SH-SY5Y (cell line): Measurements from ENCODE around the gene MYL11.

ENCODE experiments used
- GATA2 ChIP-seq: IDR thresholded peaks from 2 replicates; pipeline ENCODE4 v1.6.1; 2011; ENCODE audit warnings: mild to moderate bottlenecking, low read depth, low read length
- GATA3 ChIP-seq: IDR thresholded peaks from 2 replicates; pipeline ENCODE4 v1.6.1; 2011; ENCODE audit warnings: low read depth, mild to moderate bottlenecking, low read length, moderate library complexity

The MYL11 gene

GRCh38 chr16:30353438-30354129, 21.0 kb upstream of the MYL11 start:
- TF ChIP-seq GATA3 = no peak
- no peak for TF ChIP-seq GATA2

GRCh38 chr16:30354423-30355143, 20.0 kb upstream of the MYL11 start:
- no peak for TF ChIP-seq GATA2
- no peak for TF ChIP-seq GATA3

- TF ChIP-seq GATA3 (no peak), GATA2 (peak; percentile 47)
Measured at GRCh38 chr16:30355144-30355953, 19.3 kb upstream of the MYL11 start, which contains the start of gene CD2BP2. Gene CD2BP2, minus strand, starts transcription at chr16:30355308. Its CDS starts 627 bp downstream, at chr16:30354681.

GRCh38 chr16:30355954-30356308, 18.7 kb upstream of the MYL11 start:
- TF ChIP-seq GATA3 (no peak), GATA2 (no peak)

- no peak for TF ChIP-seq GATA2
- TF ChIP-seq GATA3 = no peak
Measured at GRCh38 chr16:30356401-30357084, 18.1 kb upstream of the MYL11 start.

GRCh38 chr16:30357085-30357714, 17.4 kb upstream of the MYL11 start:
- TF ChIP-seq GATA2 (no peak), GATA3 (no peak)

- TF ChIP-seq GATA3 = no peak
- no peak for TF ChIP-seq GATA2
Measured at GRCh38 chr16:30357715-30358576, 16.7 kb upstream of the MYL11 start.

- TF ChIP-seq GATA2 (no peak), GATA3 (no peak)
Measured at GRCh38 chr16:30358577-30358936, 16.0 kb upstream of the MYL11 start.

GRCh38 chr16:30358990-30359870, 15.4 kb upstream of the MYL11 start:
- TF ChIP-seq GATA2 (no peak), GATA3 (no peak)

- TF ChIP-seq GATA2 = no peak
- no peak for TF ChIP-seq GATA3
Measured at GRCh38 chr16:30359871-30360170, 14.8 kb upstream of the MYL11 start.

- TF ChIP-seq GATA3 (no peak), GATA2 (no peak)
Measured at GRCh38 chr16:30361180-30361579, 13.4 kb upstream of the MYL11 start.

- TF ChIP-seq GATA2 = no peak
- no peak for TF ChIP-seq GATA3
Measured at GRCh38 chr16:30365200-30365599, 9.4 kb upstream of the MYL11 start.

GRCh38 chr16:30366511-30366910, 8.1 kb upstream of the MYL11 start:
- TF ChIP-seq GATA2 = no peak
- no peak for TF ChIP-seq GATA3
